ENCODE measurements around the gene RRAS. TPM values are rescaled to one million over a fixed set of nuclear protein-coding genes. Genes with fewer than 3 reads are reported as not detected.
"Not testable (repeated sequence)": the region's sequence is repeated elsewhere in the genome, so short reads cannot be mapped to it uniquely, and the experiment has no call there.

Gene RRAS
- total RNA-seq, 2 donors from 2014 or later, result 60.9 to 83.5 TPM

GRCh38 chr19:49639401-49640112 is 386 bp downstream of the RRAS start:
- H3K27ac ChIP-seq, result peak overlapping the region; percentile 99 to 100
- no peak for DNase-seq (ENCODE audit: low spot score)
- H3K9me3 ChIP-seq, result no peaks in the 10 kb centered on the region
- no peaks in the 10 kb centered on the region for H3K27me3 ChIP-seq
- TF ChIP-seq CTCF (IDR thresholded peaks at IDR 0.05), result no peak
- peaks cover 0 to 75% of the 10 kb centered on the region in 2 donors for H3K4me1 ChIP-seq
- H3K4me3 ChIP-seq, result peak overlapping the region; percentile 74 to 96
- H3K36me3 ChIP-seq, result peaks cover 11% of the 10 kb centered on the region

- H3K36me3 ChIP-seq, result peaks cover 11% of the 10 kb centered on the region
- peak overlapping the region; percentile 74 to 96 for H3K4me3 ChIP-seq
- H3K27me3 ChIP-seq, result no peaks in the 10 kb centered on the region
- peak; percentile 92 for DNase-seq (ENCODE audit: low spot score)
- no peaks in the 10 kb centered on the region for H3K9me3 ChIP-seq
- peak overlapping the region; percentile 99 to 100 for H3K27ac ChIP-seq
- no peak for TF ChIP-seq CTCF (IDR thresholded peaks at IDR 0.05)
- H3K4me1 ChIP-seq, result peaks cover 0 to 60% of the 10 kb centered on the region in 2 donors
These were observed 1.9 kb downstream of the RRAS start for GRCh38 chr19:49637821-49638738.

GRCh38 chr19:49636233-49636932 is 3.6 kb downstream of the RRAS start:
- Histone ChIP-seq H3K9me3 (no peaks in the 10 kb centered on the region), H3K27ac (peak overlapping the region; percentile 18 to 26), H3K4me3 (no peak overlapping the region), H3K36me3 (peaks cover 11% of the 10 kb centered on the region), H3K27me3 (no peaks in the 10 kb centered on the region), H3K4me1 (peaks cover 0 to 59% of the 10 kb centered on the region in 2 donors)
- DNase-seq (ENCODE audit: low spot score), result no peak
- TF ChIP-seq CTCF (IDR thresholded peaks at IDR 0.05), result no peak

DNA sequence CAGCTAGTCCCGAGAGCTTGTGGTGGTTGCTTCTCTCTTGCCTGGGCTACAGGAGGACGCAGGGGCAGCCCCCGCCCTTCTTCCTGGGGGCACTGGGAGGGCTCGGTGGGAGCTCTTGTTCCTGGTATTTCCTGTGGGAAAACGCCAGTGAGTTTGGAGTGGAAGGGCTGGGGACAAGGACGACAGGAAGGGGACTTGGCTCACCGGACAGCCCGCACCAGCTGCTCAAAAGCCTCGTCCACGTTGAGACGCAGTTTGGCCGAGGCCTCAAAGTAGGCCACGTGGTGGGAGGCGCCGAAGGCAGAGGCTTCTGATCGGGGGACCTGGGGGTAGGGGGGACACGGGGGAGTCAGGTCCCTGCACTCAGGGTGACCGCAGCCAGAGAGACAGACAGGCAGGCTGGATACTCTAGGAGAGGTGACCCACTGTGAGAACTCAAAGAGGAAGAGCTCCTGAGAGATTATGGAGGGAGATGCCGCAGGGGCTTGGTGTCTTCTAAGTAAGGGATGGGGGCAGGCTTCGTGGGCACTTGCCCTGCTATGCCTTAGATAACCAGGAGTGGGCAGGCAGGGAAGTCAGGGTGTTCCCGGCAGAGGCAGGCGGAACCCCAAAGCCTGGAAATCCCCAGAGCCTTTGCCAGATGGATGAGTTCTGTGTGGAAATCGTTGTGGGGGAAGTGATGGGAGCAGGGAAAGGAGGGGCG is 4.3 kb downstream of the RRAS start:
- H3K27me3 ChIP-seq, result no peaks in the 10 kb centered on the region

GRCh38 chr19:49633273-49633672 is 6.7 kb downstream of the RRAS start:
- H3K27me3 ChIP-seq; H3K27ac ChIP-seq; H3K9me3 ChIP-seq; DNase-seq (ENCODE audit: low spot score); H3K4me3 ChIP-seq: not testable (repeated sequence)
- Histone ChIP-seq H3K4me1 (peaks cover 0 to 53% of the 10 kb centered on the region in 2 donors), H3K36me3 (peaks cover 11% of the 10 kb centered on the region)

More for the DNA sequence above, 4.3 kb downstream of the RRAS start:
- H3K9me3 ChIP-seq, result no peaks in the 10 kb centered on the region
- DNase-seq (ENCODE audit: low spot score), result no peak
- peak overlapping the region; percentile 18 to 26 for H3K27ac ChIP-seq
- no peak for TF ChIP-seq CTCF (IDR thresholded peaks at IDR 0.05)
- peaks cover 0 to 58% of the 10 kb centered on the region in 2 donors for H3K4me1 ChIP-seq
- H3K4me3 ChIP-seq, result no peak overlapping the region
- peaks cover 11% of the 10 kb centered on the region for H3K36me3 ChIP-seq
